GM18498 (cell line): ENCODE data around the gene TPP1.

Experiments used
- ATAC-seq: cut with Tn5 transposase; IDR thresholded peaks from one replicate; pipeline ENCODE4 v1.9.1; 2021; ENCODE audit warnings: mild to moderate bottlenecking, moderate library complexity; ENCODE audit not compliant: unreplicated experiment

Gene TPP1

DNA sequence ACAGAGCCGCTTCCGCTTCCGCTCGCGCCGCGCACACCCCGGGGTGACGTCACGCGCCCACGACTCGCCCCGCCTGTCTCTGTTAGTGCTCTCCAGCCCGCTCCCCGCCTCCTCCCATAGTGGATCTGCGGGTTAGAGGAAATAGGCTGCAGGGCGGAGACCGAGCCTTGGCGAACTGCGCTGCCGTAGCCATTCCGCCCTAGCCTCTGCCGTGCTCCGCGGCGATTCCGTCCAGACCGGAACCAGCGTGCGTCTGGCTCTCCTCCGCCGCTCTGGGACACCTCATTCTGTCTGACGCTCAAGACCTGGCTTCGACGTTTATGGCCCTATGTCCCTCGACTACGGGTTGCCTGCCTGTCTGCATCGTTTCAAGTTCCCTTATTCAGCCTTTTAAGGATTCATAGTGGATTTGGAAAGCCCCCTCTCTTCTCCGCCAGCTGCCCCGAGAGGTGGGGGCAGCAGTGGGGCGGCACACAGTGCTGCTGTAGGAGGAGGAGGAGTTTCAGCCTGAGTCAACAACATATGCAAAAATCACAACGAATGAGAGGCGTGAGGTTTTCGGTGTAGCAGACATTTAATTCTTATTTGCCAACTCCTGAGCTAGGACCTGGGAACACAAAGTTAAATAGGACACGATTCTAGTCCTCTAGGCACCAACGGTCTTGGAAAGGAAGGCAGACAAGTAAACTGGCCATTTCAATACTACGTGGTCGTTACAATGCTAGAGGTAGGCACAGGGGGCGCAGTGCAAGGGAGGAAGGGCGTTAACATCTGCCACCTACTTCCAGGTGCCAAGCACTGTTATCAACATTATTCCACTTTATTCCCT lies 6.8 kb downstream of the TPP1 start, which contains the start of gene TAF10:
TAF10 (minus strand) TSS at position 4 of the 829 bp plus-strand sequence. CDS start 27 bp downstream, outside the sequence.
- peak; percentile 94 for ATAC-seq

DNA sequence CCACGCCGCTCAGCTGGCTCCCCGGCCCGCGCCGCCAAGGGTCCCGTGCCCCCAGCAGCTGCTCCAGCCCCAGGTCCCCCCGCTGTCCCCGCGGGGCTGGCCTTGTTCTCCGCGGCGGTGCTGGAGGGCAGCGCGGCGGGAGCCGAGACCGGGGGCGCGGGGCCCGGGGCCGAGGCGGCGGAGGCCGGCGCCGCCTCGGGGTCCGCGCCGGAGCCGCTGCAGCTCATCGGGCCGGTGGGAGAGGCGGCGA lies 7.3 kb downstream of the TPP1 start:
- peak; percentile 22 for ATAC-seq

DNA sequence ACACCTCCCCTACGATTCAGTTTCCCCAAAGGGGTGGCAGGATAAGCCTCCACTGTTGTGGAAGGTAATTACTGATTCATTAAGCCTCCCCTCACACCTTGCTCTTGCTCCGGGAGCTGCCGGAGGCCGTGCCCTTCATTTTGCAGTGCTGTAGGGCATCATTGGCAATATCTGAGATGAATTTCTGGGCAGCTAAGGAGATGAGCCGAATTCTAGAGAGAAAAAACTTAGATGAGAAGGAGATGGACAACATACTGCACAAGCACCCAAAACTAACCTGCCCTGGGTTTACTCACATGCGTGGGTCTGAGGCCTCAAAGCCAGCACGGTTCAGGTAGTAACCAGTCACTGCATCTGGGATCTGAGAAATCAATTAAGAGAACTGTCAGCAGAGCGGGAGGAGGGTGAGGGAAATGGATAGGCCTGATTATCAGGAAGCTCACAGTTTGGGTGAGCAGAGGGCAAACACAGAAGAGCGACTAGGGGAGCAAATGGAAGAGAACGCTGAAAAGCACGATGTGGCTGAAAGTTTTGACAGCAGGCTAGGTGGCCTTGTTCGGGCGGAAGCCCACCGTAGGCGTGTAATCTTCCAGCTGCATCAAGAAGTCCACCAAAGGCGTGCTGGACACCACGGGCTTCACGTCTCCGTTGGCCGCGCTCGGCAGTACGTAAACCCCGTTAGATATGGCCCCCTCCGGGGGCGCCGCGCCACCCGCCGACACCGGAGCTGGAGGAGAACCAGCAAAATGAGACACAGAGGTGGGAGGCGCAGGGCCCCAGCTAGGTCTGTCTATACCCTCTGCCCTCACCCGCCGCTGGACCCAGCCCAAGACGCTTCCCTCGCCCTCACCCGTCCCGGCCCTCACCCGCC lies 7.9 kb downstream of the TPP1 start:
- ATAC-seq = no peak

DNA sequence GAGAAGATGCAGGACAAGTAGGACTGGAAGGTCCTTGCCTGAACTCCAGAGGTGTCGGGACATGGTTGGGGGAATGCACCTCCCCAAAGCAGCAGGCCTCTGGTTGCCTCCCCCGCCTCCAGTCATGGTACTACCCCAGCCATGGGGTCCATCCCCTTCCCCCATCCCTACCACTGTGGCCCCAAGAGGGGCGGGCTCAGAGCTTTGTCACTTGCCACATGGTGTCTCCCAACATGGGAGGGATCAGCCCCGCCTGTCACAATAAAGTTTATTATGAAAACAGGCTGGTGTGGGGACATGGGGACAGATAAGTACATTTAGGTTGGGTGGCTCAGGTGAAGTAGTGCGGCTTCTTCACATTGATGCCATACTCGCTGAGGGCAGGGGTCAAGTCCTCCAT lies 8.6 kb downstream of the TPP1 start:
- ATAC-seq = no peak

DNA sequence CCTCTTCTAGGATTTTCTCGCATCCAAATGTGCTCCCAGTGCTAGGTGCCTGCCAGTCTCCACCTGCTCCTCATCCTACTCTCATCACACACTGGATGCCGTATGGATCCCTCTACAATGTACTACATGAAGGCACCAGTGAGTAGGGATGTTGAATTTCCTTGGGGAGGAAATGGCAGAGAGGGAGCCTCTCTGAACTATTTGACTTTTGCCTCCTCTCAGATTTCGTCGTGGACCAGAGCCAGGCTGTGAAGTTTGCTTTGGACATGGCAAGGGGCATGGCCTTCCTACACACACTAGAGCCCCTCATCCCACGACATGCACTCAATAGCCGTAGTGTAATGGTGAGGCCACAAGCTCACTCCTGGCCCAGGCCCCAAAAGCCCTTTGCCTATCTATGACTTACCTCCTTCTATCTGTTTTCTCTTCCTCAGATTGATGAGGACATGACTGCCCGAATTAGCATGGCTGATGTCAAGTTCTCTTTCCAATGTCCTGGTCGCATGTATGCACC lies 9.7 kb downstream of the TPP1 start:
- ATAC-seq = no peak

DNA sequence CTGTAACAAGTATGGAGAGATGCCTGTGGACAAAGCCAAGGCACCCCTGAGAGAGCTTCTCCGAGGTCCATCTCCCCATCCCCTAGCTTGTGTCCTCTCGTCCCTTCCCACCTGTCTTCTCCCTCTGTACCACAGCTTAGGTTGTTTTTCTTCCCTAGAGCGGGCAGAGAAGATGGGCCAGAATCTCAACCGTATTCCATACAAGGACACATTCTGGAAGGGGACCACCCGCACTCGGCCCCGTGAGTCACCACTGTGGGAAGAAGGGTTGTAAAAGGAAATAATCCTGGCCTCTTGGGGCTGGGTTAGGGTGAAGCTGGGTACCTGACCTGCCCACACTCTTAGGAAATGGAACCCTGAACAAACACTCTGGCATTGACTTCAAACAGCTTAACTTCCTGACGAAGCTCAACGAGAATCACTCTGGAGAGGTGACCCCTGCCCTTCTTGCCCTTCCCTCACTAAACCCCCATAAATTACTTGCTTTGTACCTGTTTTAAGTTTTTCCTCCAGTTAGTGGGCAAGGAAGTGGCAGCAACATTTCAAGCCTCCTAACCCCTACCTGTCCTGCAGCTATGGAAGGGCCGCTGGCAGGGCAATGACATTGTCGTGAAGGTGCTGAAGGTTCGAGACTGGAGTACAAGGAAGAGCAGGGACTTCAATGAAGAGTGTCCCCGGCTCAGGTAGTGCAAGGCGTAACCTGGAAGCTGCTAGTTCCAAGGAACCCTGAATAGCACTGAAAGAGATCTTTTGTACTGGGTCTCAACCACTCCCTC lies 10.3 kb downstream of the TPP1 start:
- no peak for ATAC-seq

DNA sequence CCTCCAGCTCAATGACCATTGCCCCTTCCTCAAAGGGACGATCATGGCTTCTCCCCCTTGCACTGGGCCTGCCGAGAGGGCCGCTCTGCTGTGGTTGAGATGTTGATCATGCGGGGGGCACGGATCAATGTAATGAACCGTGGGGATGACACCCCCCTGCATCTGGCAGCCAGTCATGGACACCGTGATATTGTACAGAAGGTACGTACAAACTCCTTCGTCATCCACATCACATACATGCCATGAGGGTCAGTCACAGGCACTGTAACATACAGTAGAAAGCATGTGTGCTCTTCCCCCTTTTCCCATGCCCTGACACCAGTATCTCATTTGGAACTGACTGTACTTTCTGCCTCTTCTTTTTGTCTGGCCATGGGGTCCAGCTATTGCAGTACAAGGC lies 11.2 kb downstream of the TPP1 start:
- ATAC-seq = no peak

DNA sequence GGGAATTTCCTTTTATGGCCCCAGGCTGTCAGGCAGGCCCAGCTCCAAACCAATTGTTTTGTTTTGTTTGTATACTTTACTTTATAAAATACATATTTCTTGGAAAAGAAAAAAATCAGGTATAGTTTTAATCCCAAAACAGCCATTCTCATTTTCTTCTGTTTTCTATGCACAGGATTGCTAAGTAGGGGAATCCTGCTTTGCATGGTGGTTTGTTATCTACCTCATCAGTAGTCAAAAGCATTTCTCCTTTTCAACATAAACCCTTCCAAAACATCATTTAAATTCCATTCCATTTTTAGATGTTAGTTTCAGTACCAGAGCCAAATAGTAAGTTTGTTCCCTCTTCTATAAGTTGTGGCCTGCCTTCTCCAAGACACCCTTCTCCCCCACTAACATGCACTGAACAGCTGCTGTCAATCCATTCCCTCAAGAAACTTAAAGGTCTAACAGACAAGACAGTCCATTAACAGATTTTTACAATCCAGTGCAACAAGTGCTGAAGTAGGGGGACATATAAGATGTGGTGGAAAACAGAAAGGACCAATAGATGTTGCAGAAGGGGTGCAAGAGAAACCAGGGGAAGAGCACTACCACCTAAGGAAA lies 11.9 kb downstream of the TPP1 start:
- ATAC-seq = no peak

DNA sequence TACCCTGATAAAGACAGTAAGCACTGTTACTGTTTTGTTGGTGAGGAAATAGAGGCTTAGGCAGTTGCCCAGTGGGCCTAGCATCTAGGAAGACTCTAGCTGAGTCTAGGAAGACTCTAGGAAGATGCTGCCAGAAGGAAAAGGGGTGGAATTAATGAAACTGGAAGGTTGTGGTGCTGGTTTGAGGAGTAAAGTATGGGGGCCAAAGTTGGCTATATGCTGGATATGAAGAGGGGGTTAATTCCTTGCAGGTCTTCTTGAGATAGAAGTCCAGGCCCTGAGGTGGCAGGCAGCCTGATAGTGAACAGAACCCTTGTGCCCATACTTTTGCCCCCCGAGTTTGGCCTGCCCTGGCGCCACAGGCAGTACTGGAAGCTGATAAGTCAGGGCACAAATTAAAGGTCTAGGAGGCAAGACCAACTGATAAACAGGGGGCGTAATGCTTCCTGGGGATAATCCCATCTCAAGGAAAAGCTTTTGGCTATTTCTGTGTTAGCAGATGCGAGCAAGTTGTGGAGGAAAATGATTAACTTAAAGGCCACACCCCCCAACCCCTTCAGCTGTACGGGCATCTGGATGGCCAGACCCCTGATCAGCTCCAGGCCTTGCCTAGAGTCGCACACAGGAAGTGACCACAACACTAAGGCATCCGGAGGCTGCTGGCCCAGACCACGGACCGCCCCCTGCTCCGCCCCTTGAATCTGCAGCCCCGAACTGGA lies 12.6 kb downstream of the TPP1 start:
- ATAC-seq = peak; percentile 44

DNA sequence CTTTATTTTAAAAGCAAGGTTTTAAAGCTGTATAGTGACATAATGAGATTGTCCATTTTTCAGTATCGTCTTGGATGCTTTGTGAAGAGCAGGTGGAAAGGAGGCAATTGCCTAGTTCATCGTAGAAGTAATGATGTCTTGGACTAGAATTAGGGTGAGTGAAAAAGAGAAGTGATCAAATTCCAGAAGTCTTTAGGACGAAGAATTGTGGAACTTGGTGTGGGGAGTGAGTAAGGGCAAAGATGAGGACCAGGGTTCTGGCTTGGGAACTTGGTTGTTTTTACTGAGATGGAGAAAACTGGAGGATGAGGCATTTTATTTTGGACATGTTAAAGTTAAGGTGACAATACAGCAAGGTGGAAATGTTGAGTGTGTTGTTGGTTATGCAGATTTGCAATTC lies 14.4 kb downstream of the TPP1 start:
- no peak for ATAC-seq

DNA sequence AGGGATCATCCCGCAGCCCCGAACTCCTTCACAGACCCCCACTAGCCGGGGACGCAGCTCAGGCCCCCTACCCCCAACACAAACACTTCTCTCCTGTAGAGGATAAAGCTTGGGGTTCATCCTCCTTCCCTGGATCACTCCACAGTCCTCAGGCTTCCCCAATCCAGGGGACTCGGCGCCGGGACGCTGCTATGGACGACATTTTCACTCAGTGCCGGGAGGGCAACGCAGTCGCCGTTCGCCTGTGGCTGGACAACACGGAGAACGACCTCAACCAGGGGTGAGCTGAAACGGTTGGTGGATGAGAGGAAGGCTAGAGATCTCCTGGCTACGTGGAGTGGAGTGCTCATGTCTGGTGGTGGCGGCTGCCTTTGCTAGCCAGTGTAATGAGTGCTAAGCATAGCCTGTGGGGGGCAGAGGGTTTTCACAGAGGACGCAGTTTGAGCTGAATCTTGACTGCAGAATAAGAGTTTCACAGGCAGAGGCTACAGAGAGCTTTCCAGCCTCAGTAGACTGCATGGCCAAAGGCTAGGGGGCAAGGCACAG lies 15.1 kb downstream of the TPP1 start:
- ATAC-seq = peak; percentile 32

DNA sequence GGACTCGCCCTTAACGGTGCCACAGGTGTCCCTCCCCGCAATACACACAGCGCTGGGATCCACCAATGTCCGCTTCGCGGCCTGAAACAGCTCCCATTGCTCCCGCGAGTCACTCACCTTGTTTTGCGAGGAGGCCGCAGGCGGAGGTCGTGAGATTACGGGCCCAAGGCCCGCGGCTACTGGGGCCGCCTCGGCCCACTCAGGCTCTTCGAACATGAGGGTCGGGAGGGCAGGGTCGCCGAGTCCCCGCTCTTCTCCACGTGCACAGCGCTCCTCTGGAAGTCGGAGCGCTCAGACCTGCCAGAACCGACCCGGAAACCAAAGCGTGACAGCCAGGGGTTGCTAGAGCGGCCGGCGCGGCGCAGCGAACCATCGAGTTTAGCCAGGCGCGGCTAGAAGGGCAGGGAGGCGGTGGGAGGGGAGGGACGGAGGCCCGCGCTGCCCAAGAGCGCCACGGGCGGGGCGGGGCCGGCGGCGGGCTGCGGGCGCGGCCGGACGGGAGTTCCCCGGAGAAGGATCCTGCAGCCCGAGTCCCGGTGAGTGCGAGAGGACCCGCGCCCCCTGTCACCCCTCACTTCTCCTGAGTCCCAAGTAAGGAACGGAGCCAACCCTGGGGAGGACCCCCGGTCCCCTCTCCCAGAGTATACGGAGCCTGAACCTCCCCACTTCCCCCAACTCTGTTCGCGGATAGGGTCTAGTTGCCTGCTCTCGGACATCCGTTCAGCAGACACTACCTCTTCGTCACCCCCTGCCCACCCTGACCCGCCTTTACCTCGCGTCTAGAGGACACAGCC lies 15.7 kb downstream of the TPP1 start, which contains the start of the genes ILK and RRP8:
ILK (plus strand) TSS at position 488 of the 794 bp plus-strand sequence. CDS start 498 bp downstream, outside the sequence.
RRP8 (minus strand) TSS at position 330 of the 794 bp plus-strand sequence; CDS start at position 216, 114 bp downstream.
- peak; percentile 83 for ATAC-seq

DNA sequence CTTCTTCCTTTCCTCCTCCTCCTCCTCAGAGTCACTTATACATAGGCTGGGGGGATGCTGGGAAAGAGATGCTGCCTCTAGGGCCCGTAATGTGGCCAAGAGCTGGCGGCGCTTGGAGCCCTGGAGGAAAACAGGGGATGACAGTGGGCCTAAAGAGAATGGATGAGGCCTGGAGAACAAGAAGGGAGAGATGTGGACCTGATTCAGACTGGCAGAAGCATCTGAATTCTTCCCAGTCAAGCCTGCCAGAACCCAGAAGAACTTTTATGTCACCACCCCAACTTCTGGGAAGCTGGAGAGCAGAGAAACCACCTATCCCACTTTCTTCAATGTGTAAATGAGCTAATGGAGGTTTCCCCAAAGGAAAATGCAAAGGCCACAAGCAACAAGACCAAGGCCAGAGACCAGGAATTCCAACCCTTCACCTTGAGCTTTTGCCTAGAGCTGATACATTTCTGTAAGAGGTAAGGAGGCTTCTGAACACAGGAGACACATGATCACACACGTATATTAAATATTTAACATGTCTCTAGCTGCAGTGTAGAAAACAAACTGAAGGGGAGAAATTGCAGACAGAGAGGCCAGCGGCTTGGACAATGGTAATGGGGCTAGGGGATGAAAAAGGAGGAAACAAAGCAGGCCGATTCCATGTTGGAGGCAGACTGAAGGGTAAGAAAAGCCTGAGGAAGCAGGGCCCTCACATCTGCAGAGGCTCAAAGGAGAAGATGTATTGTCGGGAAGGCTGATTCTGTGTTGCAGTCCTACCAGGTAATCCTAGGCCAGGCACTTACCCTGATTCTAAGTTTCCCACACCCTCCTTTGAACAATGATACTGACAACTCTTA lies 16.9 kb downstream of the TPP1 start:
- no peak for ATAC-seq

DNA sequence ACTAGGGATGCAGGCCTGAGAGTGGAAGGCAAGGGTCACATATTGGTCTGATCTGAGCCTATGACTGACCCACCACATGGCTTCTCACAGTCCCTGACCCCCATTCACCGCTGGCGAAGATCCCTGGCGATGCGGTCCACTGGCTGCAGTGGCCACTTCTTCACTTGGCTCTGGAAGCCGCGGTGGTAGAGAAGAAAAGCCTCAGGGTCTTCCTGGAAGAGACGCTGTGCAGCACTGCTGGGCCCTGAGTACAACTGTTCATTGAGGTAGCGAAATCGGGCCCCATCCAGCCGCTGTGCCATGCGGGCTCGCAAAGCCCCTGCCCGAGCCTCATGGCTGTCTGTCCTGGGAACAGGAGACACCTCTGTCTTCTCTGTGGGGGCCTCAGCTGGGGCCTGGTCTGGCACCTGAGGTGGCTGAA lies 18.2 kb downstream of the TPP1 start:
- ATAC-seq = no peak

DNA sequence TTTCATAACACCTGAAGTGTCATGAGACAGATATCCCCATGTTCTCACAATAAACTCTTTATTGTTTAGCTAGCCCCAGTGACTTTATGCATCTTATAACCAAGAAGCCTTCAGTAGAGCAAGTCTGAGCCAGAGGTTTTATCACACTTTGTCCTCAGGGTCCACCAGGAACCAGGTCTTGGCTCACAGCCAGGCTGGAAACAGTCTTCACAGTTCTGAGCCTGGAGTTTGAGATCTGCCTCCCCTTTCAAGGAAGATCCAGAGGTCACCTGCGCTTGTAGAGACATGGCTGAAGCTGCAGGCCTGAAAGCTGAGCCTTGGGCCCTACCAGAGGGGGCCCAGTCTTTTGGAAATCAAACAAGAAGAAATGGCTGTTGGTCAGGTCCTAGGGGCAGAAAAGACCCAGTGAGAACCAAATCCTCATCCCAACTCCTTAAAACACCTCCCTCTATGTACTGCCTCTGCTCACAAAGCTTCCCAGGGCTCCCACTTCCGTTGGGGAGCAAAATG lies 19.3 kb downstream of the TPP1 start:
- ATAC-seq = no peak

DNA sequence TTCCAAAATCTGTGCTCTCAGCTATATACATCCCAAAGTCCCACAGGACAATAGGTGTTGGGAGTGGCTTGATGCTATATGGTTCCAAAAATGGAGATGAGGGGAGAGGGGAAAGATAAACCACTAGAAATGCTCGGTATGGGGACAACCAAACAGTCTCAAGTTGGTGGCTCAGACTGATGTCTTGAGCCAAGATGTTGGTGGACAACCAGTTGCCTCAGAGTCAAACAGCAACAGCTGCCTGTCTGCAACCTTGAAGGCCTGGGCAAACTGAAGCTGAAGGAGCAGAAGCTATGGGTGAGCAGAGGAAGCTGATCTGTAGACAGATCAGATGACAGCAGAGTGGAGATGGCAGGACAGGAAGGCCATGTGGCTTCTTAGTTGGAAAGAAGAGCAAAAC lies 19.8 kb downstream of the TPP1 start:
- ATAC-seq = no peak

DNA sequence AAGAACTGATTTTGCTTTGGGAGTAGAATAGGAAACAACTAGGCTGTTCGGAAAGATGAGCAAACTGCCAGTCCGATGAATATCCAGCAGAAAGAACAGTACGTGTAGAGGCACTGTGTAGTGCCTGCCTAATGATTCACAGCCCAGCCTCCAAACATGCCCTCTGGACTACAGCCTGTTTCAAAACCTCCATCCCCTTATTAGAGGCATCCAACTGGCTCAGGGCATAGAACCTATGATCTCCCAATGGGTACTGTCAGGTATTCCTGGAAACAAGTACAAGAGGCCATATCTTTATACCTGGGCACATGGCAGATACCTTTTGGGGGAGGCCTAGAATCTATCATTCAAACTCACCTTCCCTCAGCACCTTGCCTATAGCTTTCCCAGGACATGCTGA lies 20.7 kb downstream of the TPP1 start:
- ATAC-seq = no peak
